H9 (cell line): ENCODE measurements around the gene RCHY1. TPM values are rescaled to one million over a fixed set of nuclear protein-coding genes. Genes with fewer than 3 reads are reported as not detected.

Experiments used
- DNase-seq: peaks from one replicate; pipeline ENCODE4 v3.0.0-alpha.2; 2017
- H2AFZ ChIP-seq: one replicate; pipeline ENCODE4 v1.6.1; 2013; ENCODE audit warnings: mild to moderate bottlenecking, low read length, control low read depth, moderate library complexity
- H2AK5ac ChIP-seq: 2 replicates; pipeline ENCODE4 v1.6.1; 2013; ENCODE audit warnings: low read length, control low read depth, mixed read lengths; ENCODE audit not compliant: insufficient read length
- H2BK120ac ChIP-seq: one replicate; pipeline ENCODE4 v1.6.1; 2013; ENCODE audit warnings: low read depth, mild to moderate bottlenecking, low read length, control low read depth, inconsistent platforms; ENCODE audit not compliant: poor library complexity, severe bottlenecking
- H2BK12ac ChIP-seq: 2 replicates; pipeline ENCODE4 v1.6.1; 2013; ENCODE audit warnings: low read length, control low read depth, mixed read lengths, low read depth; ENCODE audit not compliant: insufficient read length
- H2BK15ac ChIP-seq: 2 replicates; pipeline ENCODE4 v1.6.1; 2013; ENCODE audit warnings: low read depth, low read length, control low read depth
- H2BK20ac ChIP-seq: one replicate; pipeline ENCODE4 v1.6.1; 2013; ENCODE audit warnings: low read depth, mild to moderate bottlenecking, low read length, control low read depth, inconsistent platforms; ENCODE audit not compliant: poor library complexity, severe bottlenecking
- H2BK5ac ChIP-seq: 2 replicates; pipeline ENCODE4 v1.6.1; 2013; ENCODE audit warnings: low read length, control low read depth, mixed read lengths; ENCODE audit not compliant: insufficient read length
- H3K14ac ChIP-seq: 2 replicates; pipeline ENCODE4 v1.6.1; 2013; ENCODE audit warnings: low read length, control low read depth; ENCODE audit not compliant: insufficient read depth
- H3K18ac ChIP-seq: 2 replicates; pipeline ENCODE4 v1.6.1; 2013; ENCODE audit warnings: low read depth, mild to moderate bottlenecking, mixed read lengths, low read length, control low read depth; ENCODE audit not compliant: insufficient read length
- H3K23ac ChIP-seq: 2 replicates; pipeline ENCODE4 v1.6.1; 2013; ENCODE audit warnings: low read length, control low read depth, mixed read lengths, low read depth; ENCODE audit not compliant: insufficient read length
- H3K23me2 ChIP-seq: 2 replicates; pipeline ENCODE4 v1.6.1; 2013; ENCODE audit warnings: low read depth, mild to moderate bottlenecking, mixed read lengths, low read length, control low read depth; ENCODE audit not compliant: insufficient read length, poor library complexity, severe bottlenecking
- H3K27ac ChIP-seq: 2 replicates; pipeline ENCODE4 v1.5.1; 2013; ENCODE audit warnings: low read length, control low read depth, mixed read lengths, low read depth; ENCODE audit not compliant: insufficient read length
- H3K27me3 ChIP-seq: 2 replicates; pipeline ENCODE4 v1.6.1; 2013; ENCODE audit warnings: low read length, control low read depth, inconsistent platforms; ENCODE audit not compliant: insufficient read depth
- H3K4ac ChIP-seq: 2 replicates; pipeline ENCODE4 v1.6.1; 2013; ENCODE audit warnings: low read depth, mild to moderate bottlenecking, control low read depth, inconsistent platforms, low read length, moderate library complexity
- H3K4me1 ChIP-seq: 2 replicates; pipeline ENCODE4 v1.6.1; 2013; ENCODE audit warnings: low read length, control low read depth, inconsistent platforms; ENCODE audit not compliant: insufficient read depth
- H3K4me2 ChIP-seq: 2 replicates; pipeline ENCODE4 v1.6.1; 2013; ENCODE audit warnings: low read length, control low read depth, mixed read lengths; ENCODE audit not compliant: insufficient read length, insufficient read depth
- H3K56ac ChIP-seq: 2 replicates; pipeline ENCODE4 v1.6.1; 2013; ENCODE audit warnings: low read depth, mild to moderate bottlenecking, mixed read lengths, low read length, control low read depth; ENCODE audit not compliant: insufficient read length
- H3K79me1 ChIP-seq: 2 replicates; pipeline ENCODE4 v1.6.1; 2013; ENCODE audit warnings: low read depth, mild to moderate bottlenecking, moderate library complexity, low read length, control low read depth, inconsistent platforms; ENCODE audit not compliant: insufficient read depth, poor library complexity, severe bottlenecking
- H3K79me2 ChIP-seq: 2 replicates; pipeline ENCODE4 v1.6.1; 2013; ENCODE audit warnings: low read length, control low read depth, inconsistent platforms; ENCODE audit not compliant: insufficient read depth
- H3K9ac ChIP-seq: 2 replicates; pipeline ENCODE4 v1.6.1; 2013; ENCODE audit warnings: low read length, control low read depth, mixed read lengths; ENCODE audit not compliant: insufficient read length; ENCODE audit errors: extremely low read depth
- H3K9me3 ChIP-seq: one replicate; pipeline ENCODE4 v1.6.1; 2013; ENCODE audit warnings: low read depth, low read length, inconsistent platforms; ENCODE audit not compliant: control insufficient read depth
- H3T11ph ChIP-seq: one replicate; pipeline ENCODE4 v1.6.1; 2013; ENCODE audit warnings: mild to moderate bottlenecking, low read length, control low read depth, inconsistent platforms
- H4K20me1 ChIP-seq: one replicate; pipeline ENCODE4 v1.6.1; 2013; ENCODE audit not compliant: control insufficient read depth, insufficient read length, insufficient read depth
- H4K5ac ChIP-seq: 2 replicates; pipeline ENCODE4 v1.6.1; 2013; ENCODE audit warnings: low read depth, mild to moderate bottlenecking, mixed read lengths, low read length, control low read depth; ENCODE audit not compliant: insufficient read length
- H4K8ac ChIP-seq: replicated peaks from 2 replicates; pipeline ENCODE4 v1.6.1; 2013; ENCODE audit warnings: low read length, control low read depth, mixed read lengths, low read depth; ENCODE audit not compliant: insufficient read length
- H4K91ac ChIP-seq: 2 replicates; pipeline ENCODE4 v1.6.1; 2013; ENCODE audit warnings: low read depth, mild to moderate bottlenecking, moderate library complexity, mixed read lengths, low read length, control low read depth; ENCODE audit not compliant: insufficient read length
- H3K27ac Mint-ChIP-seq, 3 experiments: 2 replicates in 2 of 3; 3 replicates in 1 of 3; pipeline ENCODE4 v1.8.0; 2020 to 2021; ENCODE audit warnings: mixed read lengths in 3 of 3, mild to moderate bottlenecking in 1 of 3, moderate library complexity in 1 of 3
- H3K27me3 Mint-ChIP-seq: 2 replicates; pipeline ENCODE4 v1.8.0; 2021; ENCODE audit warnings: low read depth, mild to moderate bottlenecking, moderate library complexity, mixed read lengths
- H3K36me3 Mint-ChIP-seq, 3 experiments: 2 replicates in 2 of 3; 3 replicates in 1 of 3; pipeline ENCODE4 v1.8.0; 2020 to 2021; ENCODE audit warnings: low read depth in 3 of 3, mixed read lengths in 3 of 3; ENCODE audit not compliant: insufficient read depth in 1 of 3
- H3K4me1 Mint-ChIP-seq, 2 experiments: 2 replicates each; pipeline ENCODE4 v1.8.0; 2020; ENCODE audit warnings: mixed read lengths in 2 of 2
- H3K4me3 Mint-ChIP-seq, 2 experiments: 2 replicates in 1 of 2; 3 replicates in 1 of 2; pipeline ENCODE4 v1.8.0; 2020 to 2021; ENCODE audit warnings: mild to moderate bottlenecking in 2 of 2, mixed read lengths in 2 of 2, moderate library complexity in 1 of 2
- H3K9me3 Mint-ChIP-seq, 2 experiments: 2 replicates in 1 of 2; 3 replicates in 1 of 2; pipeline ENCODE4 v1.8.0; 2020; ENCODE audit warnings: mild to moderate bottlenecking in 2 of 2, mixed read lengths in 2 of 2, moderate library complexity in 1 of 2
- WGBS: extraction: QIAGEN DNeasy Blood & Tissue Kit; methylation state at CpG from one replicate; pipeline ENCODE4 v1.1.7; 2013; ENCODE audit warnings: missing lambda C conversion rate, low lambda C conversion rate, mixed read lengths; ENCODE audit not compliant: insufficient read length; ENCODE audit errors: extremely low coverage; 5-methylcytosine and 5-hydroxymethylcytosine counted together
- total RNA-seq: library from RNA; stranded (reverse); gene quantifications from 2 replicates; pipeline ENCODE4 v1.2.1, GENCODE V29; 2021
- TF ChIP-seq, protein P1 (sequence below): fragments of 200-600 bp; sonication (generic); conservative IDR thresholded peaks from 3 replicates; pipeline ENCODE4 v1.8.0; 2021; ENCODE audit warnings: antibody characterized with exemption, mild to moderate bottlenecking

RCHY1 gene
- total RNA-seq, 1 experiment from 2014 or later: 47.9 TPM

DNA sequence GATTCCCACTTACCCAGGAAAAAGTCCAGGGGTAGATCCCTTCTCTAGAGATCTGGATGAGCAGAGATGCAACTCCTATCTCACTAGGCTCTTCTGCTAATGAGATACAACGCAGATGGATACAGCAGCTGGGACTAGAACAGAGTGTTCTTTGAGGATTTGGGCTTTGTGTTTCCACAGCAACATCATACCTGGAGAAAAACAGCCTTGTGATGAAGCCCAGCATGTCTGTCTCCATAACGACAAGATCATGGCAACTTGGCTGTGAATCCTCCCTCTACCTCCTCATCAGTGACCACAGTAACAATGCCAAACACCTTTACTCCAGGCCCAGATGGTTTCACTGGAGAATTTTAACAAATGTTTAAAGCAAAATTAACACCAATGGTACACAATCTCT, 80.1 kb downstream of the RCHY1 start:
- Histone ChIP-seq H2AFZ (no peak overlapping the region), H2BK12ac (no peak overlapping the region), H2BK20ac (no peak overlapping the region), H3K4me1 (no peaks in the 10 kb centered on the region), H4K8ac (no peak overlapping the region), H3K27ac (no peak overlapping the region), H4K5ac (no peak overlapping the region), H3K9ac (no peak overlapping the region), H3T11ph (no peak overlapping the region), H2BK5ac (no peak overlapping the region), H3K79me1 (no peaks in the 10 kb centered on the region), H3K14ac (no peak overlapping the region), H2BK15ac (no peak overlapping the region), H3K9me3 (no peaks in the 10 kb centered on the region), H3K23me2 (no peaks in the 10 kb centered on the region), H2AK5ac (no peak overlapping the region), H3K27me3 (no peaks in the 10 kb centered on the region), H2BK120ac (no peak overlapping the region), H3K4me2 (no peak overlapping the region), H3K23ac (no peak overlapping the region), H3K4ac (no peak overlapping the region), H4K91ac (no peak overlapping the region), H3K18ac (no peak overlapping the region), H3K79me2 (no peaks in the 10 kb centered on the region), H3K56ac (no peak overlapping the region), H4K20me1 (no peaks in the 10 kb centered on the region)
- TF ChIP-seq, protein P1, sequence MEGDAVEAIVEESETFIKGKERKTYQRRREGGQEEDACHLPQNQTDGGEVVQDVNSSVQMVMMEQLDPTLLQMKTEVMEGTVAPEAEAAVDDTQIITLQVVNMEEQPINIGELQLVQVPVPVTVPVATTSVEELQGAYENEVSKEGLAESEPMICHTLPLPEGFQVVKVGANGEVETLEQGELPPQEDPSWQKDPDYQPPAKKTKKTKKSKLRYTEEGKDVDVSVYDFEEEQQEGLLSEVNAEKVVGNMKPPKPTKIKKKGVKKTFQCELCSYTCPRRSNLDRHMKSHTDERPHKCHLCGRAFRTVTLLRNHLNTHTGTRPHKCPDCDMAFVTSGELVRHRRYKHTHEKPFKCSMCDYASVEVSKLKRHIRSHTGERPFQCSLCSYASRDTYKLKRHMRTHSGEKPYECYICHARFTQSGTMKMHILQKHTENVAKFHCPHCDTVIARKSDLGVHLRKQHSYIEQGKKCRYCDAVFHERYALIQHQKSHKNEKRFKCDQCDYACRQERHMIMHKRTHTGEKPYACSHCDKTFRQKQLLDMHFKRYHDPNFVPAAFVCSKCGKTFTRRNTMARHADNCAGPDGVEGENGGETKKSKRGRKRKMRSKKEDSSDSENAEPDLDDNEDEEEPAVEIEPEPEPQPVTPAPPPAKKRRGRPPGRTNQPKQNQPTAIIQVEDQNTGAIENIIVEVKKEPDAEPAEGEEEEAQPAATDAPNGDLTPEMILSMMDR: no peak
- no peak overlapping the region for H3K4me3 Mint-ChIP-seq
- no peak for DNase-seq
- no CpG with 5 or more reads among the region's 2 CpGs for WGBS
- H3K4me1 Mint-ChIP-seq: peaks cover 0 to 5% of the 10 kb centered on the region in 2 experiments; a peak in 2 of 4 replicates
- no peaks in the 10 kb centered on the region; a peak in 1 of 7 replicates for H3K36me3 Mint-ChIP-seq
- no peak overlapping the region for H3K27ac Mint-ChIP-seq
- H3K27me3 Mint-ChIP-seq: no peaks in the 10 kb centered on the region
- peaks cover 0 to 2% of the 10 kb centered on the region in 2 experiments; a peak in 2 of 5 replicates for H3K9me3 Mint-ChIP-seq
